Astrocyte (in vitro differentiated cells and primary cell): ENCODE results near the gene KRT222.

Experiments used
- CTCF ChIP-seq: IDR thresholded peaks from 2 replicates; pipeline ENCODE4 v1.5.1; 2011; ENCODE audit warnings: low read depth, mild to moderate bottlenecking, inconsistent platforms, low read length, moderate library complexity; ENCODE audit not compliant: insufficient read depth
- EZH2 ChIP-seq: IDR thresholded peaks from 2 replicates; pipeline ENCODE4 v1.6.1; 2012; ENCODE audit warnings: mild to moderate bottlenecking, low read length, inconsistent platforms; ENCODE audit not compliant: insufficient read depth

GRCh38 chr17:40680998-40681397 is 16.0 kb upstream of the KRT222 start:
- TF ChIP-seq CTCF (no peak), EZH2 (no peak)
